Measurements from ENCODE around the gene GSTT2B.
"Not testable (repeated sequence)": the region's sequence is repeated elsewhere in the genome, so short reads cannot be mapped to it uniquely, and the experiment has no call there.

GSTT2B gene

DNA sequence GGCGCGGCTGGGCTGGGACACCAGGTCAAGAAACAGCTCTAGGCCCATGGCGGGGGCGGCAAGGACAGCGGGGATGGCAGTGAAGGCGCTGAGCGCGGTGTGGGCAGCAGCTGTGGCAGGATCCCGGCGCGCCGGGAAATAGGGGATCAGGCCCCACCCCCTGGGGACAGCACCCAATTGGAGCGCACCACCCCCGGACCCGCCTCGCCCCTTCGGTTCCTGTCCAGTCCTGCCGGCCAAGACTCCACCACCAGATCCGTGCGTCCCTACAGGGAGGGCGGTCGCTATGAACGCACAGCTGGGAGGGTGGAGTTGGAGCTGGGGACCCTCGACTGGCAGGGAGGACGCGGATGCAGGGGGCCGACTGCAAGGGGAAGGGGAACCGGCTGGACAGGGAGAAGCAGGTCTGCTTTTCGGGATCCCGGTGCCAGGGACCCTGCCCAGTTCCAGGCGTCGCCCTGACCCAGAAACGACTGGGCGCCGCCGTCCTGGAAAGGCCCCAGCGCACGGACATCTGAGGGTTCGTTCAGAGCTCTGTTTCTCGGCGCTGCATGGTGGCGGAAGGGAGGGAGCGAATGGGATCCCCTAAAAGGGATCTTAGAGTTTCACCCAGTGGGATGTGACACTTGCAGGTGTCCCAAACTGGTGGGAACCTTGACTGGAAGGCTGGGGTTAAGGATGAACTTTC is at the start of gene GSTT2B:
Gene GSTT2B (minus strand): TSS at position 112 of the 688 bp plus-strand sequence. CDS start 64 bp downstream, at position 48.
- DNase-seq, result not testable (repeated sequence)

DNA sequence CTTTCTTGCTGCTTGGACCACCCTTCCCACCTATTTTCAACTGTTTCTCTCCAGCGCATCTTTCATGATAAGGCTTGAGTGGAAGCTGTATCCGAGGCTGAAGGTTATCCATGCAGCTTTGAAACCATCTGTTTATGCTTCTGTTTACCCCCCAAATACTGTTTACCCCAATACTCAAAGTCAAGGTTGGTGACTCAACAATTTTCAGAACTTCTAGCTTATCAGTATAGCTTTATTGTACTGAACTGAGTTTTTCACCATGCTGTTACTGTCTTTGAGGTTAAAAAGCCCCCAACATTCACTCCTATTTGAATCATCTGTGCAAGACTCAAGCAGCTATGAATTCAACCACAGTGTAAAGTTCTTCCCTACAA is 49.0 kb upstream of the GSTT2B start:
- DNase-seq, result no peak

DNA sequence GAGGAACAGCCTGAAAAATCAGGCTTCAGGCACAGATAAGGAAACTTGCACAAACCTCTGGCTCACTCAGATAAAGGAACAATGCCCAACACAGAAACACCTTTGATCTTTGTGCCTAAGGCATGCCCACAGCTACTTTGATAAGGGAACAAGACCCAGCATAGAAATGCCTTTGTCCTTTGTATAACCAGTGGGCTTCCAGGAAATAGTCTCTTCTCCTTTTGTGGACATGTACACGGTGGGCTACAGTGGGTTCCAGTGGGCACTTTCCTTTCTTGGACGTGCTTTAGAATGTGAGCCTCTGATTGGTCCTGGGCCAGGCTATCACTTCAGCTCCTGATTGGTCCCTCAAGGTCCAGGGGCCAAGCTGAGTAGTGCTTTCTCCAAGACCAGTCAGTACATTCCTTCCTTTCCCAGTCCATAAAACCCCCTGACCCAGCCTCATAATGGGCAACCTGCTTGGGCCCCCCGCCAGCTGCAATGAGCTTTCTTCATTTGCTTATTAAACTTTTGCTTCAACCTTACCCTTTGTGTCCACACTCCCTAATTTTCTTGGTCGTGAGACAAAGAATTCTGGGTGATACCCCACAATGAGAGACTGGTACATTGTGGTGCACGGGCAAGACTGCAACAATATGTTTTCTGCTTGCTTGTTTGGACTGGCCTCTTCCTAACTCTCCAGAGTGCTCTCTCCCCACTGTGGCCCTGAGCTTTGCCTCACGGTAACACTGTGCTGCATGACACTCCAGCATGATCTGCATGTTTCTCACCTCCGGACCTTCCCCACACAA is 48.4 kb upstream of the GSTT2B start:
- no peak for DNase-seq

- no peak for DNase-seq
Measured at GRCh38 chr22:24008381-24009226, 47.6 kb upstream of the GSTT2B start.

DNA sequence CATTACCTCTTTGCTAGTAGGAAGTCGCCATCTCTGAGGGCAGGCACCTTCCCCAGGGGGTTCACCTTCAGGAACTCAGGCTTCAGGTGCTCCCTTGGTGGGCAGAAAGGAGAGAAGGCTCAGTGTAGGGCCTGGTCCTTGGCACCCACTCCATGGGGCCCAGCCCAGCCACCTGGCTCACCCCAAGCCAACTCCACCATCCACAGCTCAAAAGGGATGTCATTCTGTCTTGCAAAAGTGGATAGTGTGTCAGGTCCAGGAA is 47.0 kb upstream of the GSTT2B start:
- DNase-seq, result no peak

DNA sequence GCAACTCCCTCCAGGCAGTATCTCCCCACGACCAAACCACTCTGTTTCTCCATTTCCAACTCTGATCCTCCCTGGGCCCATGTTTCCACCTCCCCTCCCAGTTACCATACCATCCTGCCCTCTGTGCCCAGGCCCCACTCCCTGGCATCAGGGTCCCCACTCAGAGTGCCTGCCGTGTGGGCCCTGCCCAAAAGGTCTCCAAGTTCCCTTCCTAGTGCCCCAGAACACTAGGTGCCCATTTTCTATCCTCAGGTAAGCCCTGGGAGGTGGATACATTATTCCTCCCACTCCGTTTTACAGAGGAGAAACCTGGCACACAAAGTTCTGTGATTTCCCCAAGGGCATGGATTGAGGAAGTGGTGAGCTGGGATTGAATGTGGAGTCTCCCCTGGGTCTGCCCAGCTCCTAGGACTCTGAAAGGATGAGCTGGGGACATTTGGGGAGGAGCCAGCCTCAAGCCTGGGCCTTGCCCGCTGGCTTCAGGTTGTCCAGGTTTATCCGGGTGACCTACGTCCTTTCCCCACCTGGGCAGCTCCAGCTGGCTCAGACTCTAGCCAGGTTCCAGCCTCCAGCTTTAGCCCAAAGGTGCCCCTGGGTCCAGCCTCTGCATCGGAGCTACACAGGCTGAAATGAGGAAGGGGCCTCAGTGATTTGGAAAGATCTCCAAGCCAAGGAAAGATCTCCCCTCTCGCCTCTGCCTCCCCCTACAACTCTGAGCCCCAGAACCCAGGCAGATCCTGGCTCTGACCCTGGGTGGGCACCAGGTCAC is 46.4 kb upstream of the GSTT2B start:
- DNase-seq, result no peak

DNA sequence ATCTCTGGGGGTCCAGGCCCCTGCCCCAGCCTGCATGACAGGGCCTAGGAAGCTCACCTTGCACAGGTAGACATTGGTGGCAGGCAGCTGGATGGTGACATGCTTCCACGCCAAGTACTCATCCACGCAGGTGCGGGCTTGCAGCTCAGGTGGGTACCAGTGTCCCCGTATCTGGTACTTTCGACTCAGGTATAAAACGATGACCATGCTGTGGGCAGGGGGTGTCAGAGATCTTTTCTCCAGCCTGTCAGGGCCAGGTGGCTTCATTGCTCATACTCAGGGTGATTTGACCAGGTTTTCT is 45.9 kb upstream of the GSTT2B start:
- no peak for DNase-seq

DNA sequence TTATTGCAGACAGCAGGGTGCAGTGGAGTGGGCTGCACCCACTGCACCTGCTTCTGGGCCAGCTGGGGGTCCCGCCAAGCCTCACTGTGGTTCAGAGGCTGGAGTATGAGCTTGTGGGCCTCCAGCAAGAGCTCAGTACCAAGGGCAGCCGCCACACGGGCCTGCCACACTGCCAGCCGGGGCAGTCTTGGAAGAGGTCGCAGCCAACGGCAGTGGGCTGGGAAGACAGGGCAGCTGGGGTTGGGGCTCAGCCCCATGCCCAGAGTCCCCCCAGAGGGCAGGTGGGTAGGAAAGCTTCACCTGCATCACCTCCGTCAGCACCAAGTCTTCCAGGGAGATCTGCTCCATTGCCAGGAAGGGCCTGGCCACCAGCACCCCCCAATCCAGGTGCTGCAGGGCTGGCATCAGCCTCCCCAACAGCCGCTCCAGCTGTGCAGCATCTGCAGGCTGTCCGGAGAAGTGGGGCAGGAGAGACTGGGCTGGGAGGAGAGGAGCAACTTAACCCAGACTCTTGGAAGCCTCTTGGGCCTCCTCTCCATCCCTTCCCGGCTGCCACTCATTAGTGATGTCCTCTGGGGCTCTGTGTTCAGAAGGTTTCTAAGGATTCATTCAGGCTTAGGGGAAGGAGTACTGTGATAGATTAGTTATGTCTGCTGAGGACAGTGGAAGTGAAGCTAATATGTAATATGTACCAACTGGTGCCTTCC is 45.4 kb upstream of the GSTT2B start:
- no peak for DNase-seq

DNA sequence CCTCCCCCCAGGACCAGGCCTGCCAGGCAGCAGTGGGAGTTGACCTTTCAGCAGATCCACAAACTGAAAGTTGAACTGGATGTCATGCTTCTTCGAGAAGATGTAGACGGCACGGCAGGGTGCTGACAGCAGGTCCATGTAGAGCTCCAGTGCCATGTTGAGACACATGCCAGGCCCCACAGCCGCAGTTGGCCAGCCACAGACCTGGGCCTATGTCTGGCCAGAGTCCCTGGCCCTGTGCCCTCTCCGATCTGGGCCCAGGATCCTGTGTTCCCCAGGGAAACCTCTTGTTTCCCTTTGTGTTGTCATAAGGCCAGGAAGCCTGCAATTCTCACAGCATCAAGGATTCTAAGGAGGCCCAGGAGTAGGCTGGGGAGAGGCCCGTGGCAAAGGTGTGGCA is 44.2 kb upstream of the GSTT2B start, which contains the start of gene GSTT4:
Gene GSTT4 (minus strand): TSS at position 253 of the 400 bp plus-strand sequence. CDS start 97 bp downstream, at position 156.
- DNase-seq, result no peak

DNA sequence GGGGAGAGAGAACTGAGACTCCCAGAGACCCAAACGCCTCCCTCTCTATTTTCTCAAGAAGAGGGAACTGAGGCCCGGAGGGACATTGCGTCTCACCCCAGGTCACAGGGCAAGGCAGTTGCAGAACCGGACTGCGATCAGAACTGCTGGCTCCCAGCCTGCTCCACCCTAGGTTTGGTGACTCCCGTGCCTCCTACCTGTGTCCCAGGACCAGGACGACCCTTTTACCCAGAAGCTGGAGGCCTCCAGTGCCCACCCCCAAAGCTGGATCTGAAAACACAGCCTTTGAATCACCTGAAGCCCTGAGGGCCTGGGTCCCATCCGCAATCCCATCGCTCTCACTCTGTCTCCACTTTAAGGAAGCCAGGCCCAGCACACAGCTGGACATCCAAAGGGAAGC is 42.9 kb upstream of the GSTT2B start:
- no peak for DNase-seq

DNA sequence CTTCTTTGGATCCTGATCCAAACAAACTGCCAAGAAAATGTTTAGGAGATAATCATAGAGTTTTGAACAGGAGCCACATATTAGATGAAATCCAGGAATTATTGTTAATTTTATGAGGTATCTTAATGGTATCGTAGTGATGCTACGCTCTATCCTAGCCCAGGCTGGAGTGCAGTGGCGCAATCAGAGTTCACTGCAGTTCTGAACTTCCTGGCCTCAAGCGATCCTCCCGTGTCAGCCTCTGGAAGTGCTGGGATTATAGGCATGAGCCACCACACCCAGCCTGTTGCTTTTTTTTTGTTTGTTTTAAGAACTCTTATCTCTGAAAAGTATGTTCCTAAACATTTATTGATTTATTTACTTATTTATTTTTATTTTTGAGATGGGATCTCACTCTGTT is 41.9 kb upstream of the GSTT2B start:
- no peak for DNase-seq

GRCh38 chr22:24002272-24002671 is 41.3 kb upstream of the GSTT2B start:
- DNase-seq, result no peak

- no peak for DNase-seq
Measured at GRCh38 chr22:24001314-24001713, 40.3 kb upstream of the GSTT2B start.

DNA sequence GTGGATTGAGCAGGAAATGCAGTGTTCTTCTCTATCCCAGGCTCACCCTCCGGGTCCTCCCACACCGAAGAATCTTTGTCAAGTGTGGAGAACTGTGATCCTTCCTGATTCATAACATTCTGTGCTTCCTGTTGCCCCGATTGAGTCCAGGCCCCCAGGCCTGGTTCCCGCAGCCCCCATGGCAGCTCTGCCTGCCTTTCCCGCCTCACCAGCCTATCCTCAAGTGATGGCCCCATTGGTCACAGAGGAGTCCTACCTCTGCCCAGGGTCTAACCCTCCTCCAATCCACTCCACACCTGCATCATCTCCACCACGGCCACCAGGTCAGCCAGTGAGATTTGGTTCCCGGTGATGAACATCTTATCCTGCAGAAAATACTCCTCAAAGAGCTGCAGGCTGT is 38.8 kb upstream of the GSTT2B start:
- not testable (repeated sequence) for DNase-seq

GRCh38 chr22:23997092-23997491 is 36.1 kb upstream of the GSTT2B start:
- DNase-seq, result no peak

GRCh38 chr22:23993581-23994177 is 32.7 kb upstream of the GSTT2B start:
- not testable (repeated sequence) for DNase-seq

DNA sequence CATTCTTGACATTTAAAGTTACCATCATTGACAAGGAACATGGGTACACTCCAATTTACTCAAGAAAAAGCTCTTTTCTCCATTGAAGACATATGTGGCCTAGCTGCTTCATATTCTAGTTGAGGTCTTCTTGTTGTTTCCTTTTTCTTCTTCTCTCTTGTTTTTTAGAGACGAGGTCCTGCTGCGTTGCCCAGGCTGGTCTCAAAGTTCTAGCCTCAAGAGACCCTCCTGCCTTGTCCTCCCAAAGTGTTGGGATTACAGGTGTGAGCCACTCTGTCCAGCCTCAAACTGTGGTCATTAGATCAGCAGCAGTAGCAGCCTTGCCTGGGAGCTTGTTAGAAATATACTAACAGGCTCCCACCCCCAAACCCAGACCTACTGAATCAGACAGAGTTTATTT is 32.1 kb upstream of the GSTT2B start:
- not testable (repeated sequence) for DNase-seq

- not testable (repeated sequence) for DNase-seq
Measured at GRCh38 chr22:23989583-23990244, 28.7 kb upstream of the GSTT2B start.

DNA sequence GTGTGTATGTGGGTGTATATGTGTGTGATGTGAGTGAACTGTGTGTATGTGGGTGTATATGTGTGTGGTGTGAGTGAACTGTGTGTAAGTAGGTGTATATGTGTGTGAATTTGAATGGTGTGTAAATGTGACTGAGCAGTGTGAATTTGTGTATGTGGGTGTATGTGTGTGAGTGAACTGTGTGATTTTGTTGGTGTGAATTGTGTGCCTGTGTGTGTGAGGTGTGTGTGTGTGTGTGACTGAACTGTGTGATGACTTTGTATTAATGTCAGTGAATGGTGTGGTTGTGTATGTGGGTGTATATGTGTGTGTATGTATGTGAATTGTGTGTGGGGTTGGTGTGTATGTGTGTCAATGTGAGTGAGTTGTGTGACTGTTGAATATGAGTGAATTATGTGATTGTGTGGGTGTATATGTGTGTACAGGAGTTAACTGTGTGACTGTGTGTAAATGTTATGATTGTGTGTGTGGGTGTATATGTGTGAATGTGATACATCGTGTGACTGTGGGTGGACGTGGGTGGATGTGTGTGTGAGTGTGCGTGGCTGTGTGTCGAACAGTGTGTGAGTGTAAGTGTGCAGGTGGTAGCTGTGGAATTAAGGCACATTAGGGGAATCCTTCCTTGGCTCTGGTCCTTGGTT is 25.7 kb upstream of the GSTT2B start:
- DNase-seq, result not testable (repeated sequence)

GRCh38 chr22:23986089-23986488 is 25.1 kb upstream of the GSTT2B start:
- not testable (repeated sequence) for DNase-seq

DNA sequence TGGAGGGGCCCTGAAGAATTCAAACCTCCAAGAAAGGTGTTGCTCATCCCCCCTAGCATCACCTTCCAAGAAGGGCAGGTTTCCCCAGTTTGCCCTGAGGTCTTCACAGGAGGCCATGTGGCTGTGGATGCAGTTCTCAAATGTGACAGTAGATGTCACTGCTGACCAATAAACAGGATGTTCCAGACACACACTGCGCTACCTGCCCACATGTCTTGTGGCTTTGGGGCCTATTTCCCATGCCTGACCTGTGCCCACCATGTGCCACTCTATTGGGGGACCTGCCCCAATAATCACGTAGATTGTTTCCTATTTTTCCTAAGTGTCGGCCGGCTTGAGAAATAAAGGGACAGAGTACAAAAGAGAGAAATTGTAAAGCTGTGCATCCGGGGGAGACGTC is 23.4 kb upstream of the GSTT2B start:
- DNase-seq, result no peak
